Measurements from ENCODE around the gene NR1H2.
A peak's percentile ranks its signal among the peaks of the same experiment; 100 is the strongest.

The NR1H2 gene

DNA sequence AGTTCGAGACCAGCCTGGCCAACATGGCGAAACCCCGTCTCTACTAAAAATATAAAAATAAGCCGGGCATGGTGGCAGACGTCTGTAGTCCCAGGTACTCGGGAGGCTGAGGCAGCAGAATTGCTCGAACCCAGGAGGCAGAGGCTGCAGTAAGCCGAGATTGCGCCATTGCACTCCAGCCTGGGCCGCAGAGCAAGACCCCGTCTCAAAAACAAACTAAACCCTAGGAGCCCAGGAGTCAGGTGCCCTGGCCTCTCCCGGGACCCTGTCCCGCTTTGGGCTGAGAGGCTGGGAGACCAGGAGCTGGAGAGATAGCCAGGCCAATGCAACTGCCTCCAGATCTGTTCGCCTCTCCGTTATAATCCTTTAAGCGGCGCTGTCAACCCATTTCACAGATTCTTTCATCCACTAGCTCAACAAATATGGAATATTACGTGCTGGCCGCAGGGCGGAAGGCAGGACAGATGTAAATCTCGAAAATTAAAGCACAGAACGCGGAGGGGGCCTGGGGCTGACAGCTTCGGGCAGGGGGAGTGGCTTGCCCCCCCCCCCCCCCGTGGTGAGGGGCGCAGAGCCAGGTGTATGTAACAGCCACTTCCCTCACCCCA, 51.2 kb downstream of the NR1H2 start:
- DNase-seq = no peak

DNA sequence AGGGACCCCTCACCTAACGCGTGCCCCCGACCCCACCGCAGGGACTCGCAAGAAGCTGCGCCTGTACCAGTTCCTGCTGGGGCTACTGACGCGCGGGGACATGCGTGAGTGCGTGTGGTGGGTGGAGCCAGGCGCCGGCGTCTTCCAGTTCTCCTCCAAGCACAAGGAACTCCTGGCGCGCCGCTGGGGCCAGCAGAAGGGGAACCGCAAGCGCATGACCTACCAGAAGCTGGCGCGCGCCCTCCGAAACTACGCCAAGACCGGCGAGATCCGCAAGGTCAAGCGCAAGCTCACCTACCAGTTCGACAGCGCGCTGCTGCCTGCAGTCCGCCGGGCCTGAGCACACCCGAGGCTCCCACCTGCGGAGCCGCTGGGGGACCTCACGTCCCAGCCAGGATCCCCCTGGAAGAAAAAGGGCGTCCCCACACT, 51.8 kb downstream of the NR1H2 start:
- DNase-seq = no peak

DNA sequence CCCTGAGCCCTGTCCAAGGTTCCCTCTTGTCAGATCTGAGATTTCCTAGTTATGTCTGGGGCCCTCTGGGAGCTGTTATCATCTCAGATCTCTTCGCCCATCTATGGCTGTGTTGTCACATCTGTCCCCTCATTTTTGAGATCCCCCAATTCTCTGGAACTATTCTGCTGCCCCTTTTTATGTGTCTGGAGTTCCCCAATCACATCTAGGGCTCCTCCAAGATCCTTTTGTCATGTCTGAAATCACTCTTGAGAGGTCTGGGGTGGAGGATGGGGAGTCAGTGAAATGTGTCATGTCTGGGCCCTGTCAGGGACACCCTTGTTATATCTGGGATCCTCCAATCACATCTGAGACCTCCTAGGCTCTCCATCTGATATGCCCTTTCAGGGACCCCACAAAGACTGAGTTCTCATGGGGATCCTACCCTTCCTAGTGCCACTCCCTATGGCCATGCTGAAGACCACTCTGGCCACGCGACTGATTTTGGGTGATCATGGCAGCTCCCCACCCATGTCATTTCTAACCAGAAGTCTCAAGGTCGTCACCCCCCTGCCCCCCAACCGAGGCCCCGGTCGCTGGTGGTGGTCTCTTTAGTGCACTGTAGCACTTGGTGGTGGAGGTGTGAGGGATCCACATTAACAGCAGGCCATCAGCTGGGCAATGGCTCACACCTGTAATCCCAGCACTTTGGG, 52.7 kb downstream of the NR1H2 start:
- DNase-seq = no peak

DNA sequence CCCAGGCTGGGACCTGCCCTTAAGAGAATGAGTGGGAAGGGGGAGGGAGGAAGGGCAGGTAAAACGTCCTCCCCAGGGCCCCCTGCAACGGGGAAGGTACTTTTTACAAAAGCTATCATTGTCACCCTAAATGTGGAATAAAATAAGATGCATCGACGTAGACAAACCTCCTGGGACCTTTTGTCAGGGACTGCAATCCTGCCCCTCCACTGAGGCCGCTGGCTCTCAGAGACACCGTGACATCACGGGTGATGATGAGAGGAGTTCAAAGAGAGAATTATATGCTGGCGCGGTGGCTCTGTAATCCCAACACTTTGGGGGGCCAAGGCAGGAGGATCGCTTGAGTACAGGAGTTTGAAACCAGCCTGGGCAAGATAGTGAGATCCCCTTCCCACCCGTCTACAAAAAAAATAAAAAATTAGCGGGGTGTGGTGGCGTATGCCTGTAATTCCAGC, 54.7 kb downstream of the NR1H2 start:
- no peak for DNase-seq

DNA sequence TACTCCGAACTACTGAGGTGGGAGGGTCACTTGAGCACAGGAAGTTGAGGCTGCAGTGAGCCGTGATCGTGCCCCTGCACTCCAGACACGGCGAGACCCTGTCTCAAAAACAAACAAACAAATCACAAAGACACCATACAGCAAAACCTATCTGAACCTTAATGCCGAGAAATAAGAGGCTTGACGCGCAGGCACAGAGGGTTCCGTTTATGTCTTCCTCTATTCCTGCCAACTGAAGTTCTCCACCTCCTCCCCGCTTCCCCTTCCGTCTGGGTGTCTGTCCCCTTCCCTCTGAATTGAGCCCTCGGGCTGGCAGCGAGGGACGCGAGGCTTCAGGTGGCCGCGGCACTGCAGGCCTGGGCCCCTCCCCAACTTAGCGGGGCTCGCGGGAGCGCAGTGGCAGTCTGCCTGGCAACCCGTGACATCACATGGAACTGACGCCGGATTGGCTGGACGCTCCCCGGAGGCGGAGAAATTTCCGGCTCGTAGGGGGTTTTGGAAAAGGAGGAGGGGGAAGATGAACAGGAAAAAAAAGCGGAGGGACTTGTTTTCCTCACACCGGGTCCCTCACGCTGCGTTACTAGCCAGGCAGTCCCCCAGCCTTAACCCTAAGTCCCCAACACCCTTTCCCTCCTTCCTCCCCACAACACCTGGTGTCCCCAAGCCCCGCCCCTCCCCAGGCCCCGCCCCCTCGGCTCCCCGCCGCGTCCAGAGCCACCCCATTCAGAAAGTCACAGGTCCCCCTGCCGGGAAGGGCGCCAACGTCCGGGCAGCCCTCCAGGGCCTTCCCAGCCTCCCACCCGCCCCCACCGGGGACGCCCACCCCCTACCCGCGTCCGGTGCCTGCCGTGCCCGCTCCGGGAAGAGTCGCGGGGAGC, 55.3 kb downstream of the NR1H2 start:
- peak; percentile 87 to 93 for DNase-seq

DNA sequence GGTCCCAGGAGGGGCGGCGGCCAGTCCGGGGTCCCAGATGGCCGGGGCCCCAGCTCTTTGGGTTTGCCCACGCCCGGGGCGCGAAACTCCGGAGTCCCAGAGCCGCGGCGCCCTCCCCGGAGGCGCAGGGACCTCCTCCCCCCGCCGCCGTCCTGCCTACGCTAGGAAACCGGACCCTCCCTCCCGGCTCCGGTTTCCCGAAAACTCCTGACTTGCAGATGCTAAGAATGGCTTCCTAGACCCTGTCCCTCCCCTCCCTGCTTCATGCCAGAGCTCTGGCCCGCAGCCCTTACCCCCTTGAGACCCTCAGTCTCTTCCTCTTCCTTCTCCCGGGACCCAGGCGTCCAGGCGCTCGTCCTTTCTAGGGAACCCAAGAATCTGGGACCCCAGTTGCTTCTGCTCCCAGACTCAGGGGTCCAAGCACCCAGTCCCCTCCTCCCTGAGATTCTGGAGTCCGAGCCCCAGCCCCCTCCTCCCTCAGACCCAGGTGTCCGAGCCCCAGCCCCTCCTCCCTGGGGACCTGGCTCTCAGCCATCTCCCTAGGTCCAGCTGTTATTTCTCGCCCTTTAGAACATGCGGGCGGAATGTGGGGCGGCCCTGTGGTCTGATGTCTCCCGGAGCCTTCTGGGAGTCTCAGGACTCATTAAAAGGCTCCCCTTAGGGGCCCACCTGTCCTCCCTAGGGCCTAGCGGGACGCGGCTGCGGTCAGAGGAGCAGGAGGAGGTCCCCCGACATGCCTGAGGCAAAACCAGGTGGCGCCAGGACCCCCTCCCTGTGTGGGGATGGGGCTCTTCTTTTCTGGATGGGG, 56.2 kb downstream of the NR1H2 start, which contains the start of gene MYBPC2:
Gene MYBPC2, plus strand, starts transcription at position 672 of the 808 bp plus-strand sequence. Its CDS starts 62 bp downstream, at position 734.
- no peak for DNase-seq
